GM10266 (cell line): Measurements from ENCODE around the gene CEP85.

ENCODE experiments used
- DNase-seq: peaks from one replicate; pipeline ENCODE4 v3.0.0; 2012; ENCODE audit errors: extremely low spot score
- CTCF ChIP-seq: IDR thresholded peaks from 2 replicates; pipeline ENCODE4 v1.5.1; 2012; ENCODE audit warnings: mild to moderate bottlenecking, low read depth; ENCODE audit not compliant: control insufficient read depth, insufficient read depth; ENCODE audit errors: missing control alignments

CEP85 gene

GRCh38 chr1:26233903-26234643 lies at the start of gene CEP85:
CEP85 (plus strand) TSS chr1:26234200; CDS start chr1:26239784, 5,584 bp downstream.
- peak; percentile 99 for DNase-seq
- TF ChIP-seq CTCF = peak; percentile 97

DNA sequence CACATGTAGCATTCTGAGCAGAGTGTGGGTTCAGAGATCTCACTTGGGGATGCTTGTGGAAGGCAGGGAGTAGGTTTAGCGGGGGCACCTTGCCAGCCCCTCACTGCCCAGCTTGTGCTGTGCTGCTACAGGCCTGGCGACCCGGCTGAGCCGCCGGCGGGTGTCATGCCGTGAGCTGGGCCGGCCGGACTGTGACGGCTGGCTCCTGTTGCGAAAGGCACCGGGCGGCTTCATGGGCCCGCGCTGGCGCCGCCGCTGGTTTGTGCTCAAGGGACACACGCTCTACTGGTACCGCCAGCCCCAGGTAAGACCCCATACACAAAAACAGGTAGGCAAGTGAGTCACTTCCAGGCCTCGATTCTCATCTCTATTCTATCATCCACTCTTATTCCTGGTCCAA lies 49.1 kb upstream of the CEP85 start:
- TF ChIP-seq CTCF = no peak
- no peak for DNase-seq

- no peak for TF ChIP-seq CTCF
- DNase-seq = no peak
Observed at GRCh38 chr1:26187882-26188281, 46.1 kb upstream of the CEP85 start.

DNA sequence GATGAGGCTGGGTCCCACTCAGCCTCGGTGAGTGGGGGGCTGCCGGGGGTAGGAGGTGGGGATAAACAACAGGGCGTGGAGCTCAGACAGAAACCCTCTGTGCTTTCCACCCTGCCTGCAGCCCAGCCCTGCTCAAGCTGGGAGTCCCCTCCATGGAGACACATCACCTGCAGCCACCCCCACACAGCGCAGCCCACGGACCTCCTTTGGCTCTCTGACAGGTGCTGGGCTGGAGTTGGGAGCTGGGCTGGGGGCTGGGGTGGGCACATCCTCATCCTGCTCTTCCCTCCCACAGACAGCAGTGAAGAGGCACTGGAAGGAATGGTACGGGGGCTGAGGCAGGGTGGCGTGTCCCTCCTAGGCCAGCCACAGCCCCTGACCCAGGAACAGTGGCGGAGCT lies 45.5 kb upstream of the CEP85 start:
- TF ChIP-seq CTCF = no peak
- DNase-seq = no peak

- no peak for TF ChIP-seq CTCF
- DNase-seq = no peak
Observed at GRCh38 chr1:26189331-26189730, 44.7 kb upstream of the CEP85 start.

DNA sequence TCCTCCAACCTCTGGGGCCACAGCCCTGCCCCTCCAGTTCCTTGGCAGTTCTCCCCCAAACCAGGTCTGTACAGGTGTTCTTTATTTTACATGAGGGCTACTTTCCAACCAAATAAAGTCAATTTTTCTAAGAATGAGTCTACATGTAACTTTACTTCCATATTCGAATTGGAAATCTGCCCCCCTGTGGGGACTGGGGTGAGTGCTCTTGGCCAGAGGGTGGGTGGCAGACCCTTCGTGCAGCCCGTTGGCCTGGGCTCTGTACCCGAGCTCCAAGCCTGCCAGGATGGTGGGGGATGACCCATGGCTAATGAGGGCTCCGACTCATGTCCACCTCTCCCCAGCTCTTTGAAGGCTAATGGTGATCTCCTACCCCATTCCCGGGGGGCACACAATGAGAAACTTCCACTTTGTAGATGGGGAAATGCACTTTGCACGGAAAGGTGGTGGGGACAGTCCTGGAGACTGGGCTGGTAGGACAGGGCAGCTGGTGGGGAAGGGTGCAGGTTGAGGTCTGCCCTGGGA lies 44.2 kb upstream of the CEP85 start:
- DNase-seq = no peak
- TF ChIP-seq CTCF = no peak

DNA sequence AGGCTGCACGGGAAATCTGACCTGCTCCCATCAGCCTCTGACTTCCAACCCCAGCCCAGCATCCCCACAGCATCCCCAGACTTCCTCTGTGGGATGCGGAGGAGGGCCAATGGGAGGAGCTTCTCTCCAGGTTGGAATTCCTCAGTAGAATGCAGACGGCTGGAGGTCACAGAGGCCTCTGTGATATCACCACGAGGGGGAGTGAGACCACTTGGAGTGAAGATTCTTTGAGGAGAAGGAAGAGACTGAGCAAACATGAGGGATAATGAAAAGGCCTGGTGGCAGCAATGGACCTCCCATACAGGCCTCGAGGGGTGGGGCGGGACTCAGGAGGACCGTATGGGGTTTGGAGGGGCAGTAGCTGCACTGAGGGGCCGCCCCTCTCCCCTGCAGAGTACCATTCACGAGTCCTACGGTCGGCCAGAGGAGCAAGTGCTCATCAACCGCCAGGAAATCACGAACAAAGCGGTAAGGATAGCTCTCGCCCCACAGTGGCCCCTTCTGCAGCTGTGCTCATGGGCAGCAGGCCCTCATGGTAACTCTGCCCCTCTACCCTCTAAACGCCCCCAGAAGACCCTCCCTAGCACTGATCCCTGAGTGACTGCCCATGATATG lies 43.5 kb upstream of the CEP85 start, which contains the start of gene CATSPER4:
CATSPER4 (plus strand) TSS at position 230 of the 615 bp plus-strand sequence; CDS start at position 256, 26 bp downstream.
- no peak for TF ChIP-seq CTCF
- DNase-seq = no peak
